Uterus (tissue), 4 donors: ENCODE results near the gene VPS33A. TPM values are rescaled to one million over a fixed set of nuclear protein-coding genes. Genes with fewer than 3 reads are reported as not detected.

Experiments used
- DNase-seq, 2 donors: peaks; one replicate each; pipeline ENCODE4 v3.0.0-alpha.2; 2019 to 2020
- H3K27ac ChIP-seq, 2 donors: fragments of 200-600 bp; sonication (generic); 1 replicate in 1 of 2; 2 replicates in 1 of 2; pipeline ENCODE4 v1.5.1; 2016 to 2018
- H3K27me3 ChIP-seq, 2 donors: fragments of 200-600 bp; sonication (generic); one replicate each; pipeline ENCODE4 v1.5.1; 2018 to 2019; ENCODE audit warnings: control low read depth in 1 of 2
- H3K36me3 ChIP-seq, 2 donors: fragments of 200-600 bp; sonication (generic); one replicate each; pipeline ENCODE4 v1.5.1; 2019; ENCODE audit warnings: control low read depth in 1 of 2
- H3K4me1 ChIP-seq, 2 donors: fragments of 200-600 bp; sonication (generic); one replicate each; pipeline ENCODE4 v1.5.1; 2018 to 2019; ENCODE audit warnings: control low read depth in 1 of 2
- H3K4me3 ChIP-seq, 2 donors: fragments of 200-600 bp; sonication (generic); 1 replicate in 1 of 2; 2 replicates in 1 of 2; pipeline ENCODE4 v1.5.1; 2018 to 2019; ENCODE audit warnings: mild to moderate bottlenecking in 1 of 2
- H3K9me3 ChIP-seq, 2 donors: fragments of 200-600 bp; sonication (generic); one replicate each; pipeline ENCODE4 v1.5.1; 2019; ENCODE audit warnings: control low read depth in 1 of 2
- CTCF ChIP-seq, 4 experiments: fragments of 200-600 bp in 2 of 4; fragments of 450-650 bp in 2 of 4; sonication (generic) in 2 of 4; IDR thresholded peaks; one replicate each; pipeline ENCODE4 v1.5.1; 2016 to 2019; ENCODE audit warnings: antibody characterized with exemption in 4 of 4, mild to moderate bottlenecking in 2 of 4, moderate library complexity in 1 of 4
- POLR2A ChIP-seq, 2 donors: fragments of 450-650 bp; IDR thresholded peaks; one replicate each; pipeline ENCODE4 v1.6.1; 2016; ENCODE audit warnings: antibody characterized with exemption in 2 of 2, mild to moderate bottlenecking in 1 of 2, moderate library complexity in 1 of 2
- intact Hi-C: fragments of 100-400 bp; cut with DNase I; formaldehyde crosslinking; loops from one replicate; pipeline ENCODE4 v1.15.1; 2023; ENCODE audit warnings: low total_unique reads
- small RNA-seq: library from RNA; depleted of rRNA; stranded (forward); fragments of <200 nt; gene quantifications from one replicate; pipeline ENCODE3, GENCODE V24; 2016
- total RNA-seq, 4 donors: library from RNA; depleted of rRNA in 3 of 4; stranded (reverse); fragments of >200 nt in 3 of 4; gene quantifications; one replicate each; pipeline versions ENCODE4 v1.1.0 to v1.2.4, GENCODE V29; 2014 to 2023
- donor health status: DM: yes; HTN: yes; CAD: no.

Gene VPS33A
- total RNA-seq, 4 donors from 2014 or later: 3.3 to 20.8 (median 12.9) TPM

DNA sequence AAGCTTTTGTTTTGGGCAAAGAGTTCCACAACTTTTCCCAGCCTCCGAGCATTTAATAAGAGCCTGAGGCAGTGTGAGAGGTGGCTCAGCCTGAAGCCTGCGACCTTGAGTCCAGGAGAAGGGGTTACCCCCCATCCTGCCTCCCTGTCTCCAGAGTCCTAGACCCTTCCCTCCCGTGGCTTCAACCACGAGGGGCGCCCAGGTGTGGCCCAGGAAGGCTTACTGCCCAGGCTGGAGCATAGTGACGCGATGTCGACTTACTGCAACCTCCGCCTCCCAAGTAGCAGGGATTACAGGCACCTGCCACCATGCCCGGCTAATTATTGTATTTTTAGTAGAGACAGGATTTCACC is 82.7 kb downstream of the VPS33A start:
- Histone ChIP-seq H3K4me3 (peak overlapping the region in 1 of 2 donors; percentile 34), H3K27me3 (no peaks in the 10 kb centered on the region), H3K9me3 (no peaks in the 10 kb centered on the region), H3K27ac (no peak overlapping the region), H3K4me1 (no peaks in the 10 kb centered on the region), H3K36me3 (no peaks in the 10 kb centered on the region)
- intact Hi-C loops: no loop called here
- no peak for DNase-seq
- no peak for TF ChIP-seq POLR2A (IDR thresholded peaks at IDR 0.05)
- no peak for TF ChIP-seq CTCF (IDR thresholded peaks at IDR 0.05)

- H3K4me3 ChIP-seq: peak within 1 kb of the TSS; percentile 8 to 34
- intact Hi-C loops: no loop called here
- H3K9me3 ChIP-seq: no peaks in the 10 kb centered on the region
- TF ChIP-seq POLR2A (IDR thresholded peaks at IDR 0.05): no peak
- no peak for TF ChIP-seq CTCF (IDR thresholded peaks at IDR 0.05)
- no peaks in the 10 kb centered on the region for H3K36me3 ChIP-seq
- no peaks in the 10 kb centered on the region for H3K4me1 ChIP-seq
- H3K27me3 ChIP-seq: no peaks in the 10 kb centered on the region
- H3K27ac ChIP-seq: no peak within 1 kb of the TSS
- no peak for DNase-seq
Observed at GRCh38 chr12:122182887-122183587, 83.3 kb downstream of the VPS33A start, which contains the start of gene LRRC43. LRRC43 (plus strand) TSS chr12:122183123; CDS start chr12:122183145, 22 bp downstream.

Small RNA genes within 50 kb of the gene (small RNA-seq; reads per million reads assigned to genes)
- gene DIABLO: not detected

Other genes with a start within 250 kb of the VPS33A start
- gene BCL7A, start 244.6 kb downstream of the VPS33A start, total RNA-seq: 10 to 100 TPM in 1 of 4 donors, 1 to 10 TPM in 1, under 1 TPM in 2; 0.26 to 12.2 (median 4.2) TPM
- gene MLXIP, start 187.7 kb downstream of the VPS33A start, total RNA-seq: 10 to 100 TPM; 21.5 to 88.7 (median 24.7) TPM
- gene IL31, start 92.3 kb downstream of the VPS33A start, total RNA-seq: not detected
- gene LRRC43, start 83.4 kb downstream of the VPS33A start, total RNA-seq: 1 to 10 TPM in 2 of 4 donors, not detected in 2; 2.4 to 3.3 TPM
- gene B3GNT4, start 62.8 kb downstream of the VPS33A start, total RNA-seq: under 1 TPM in 1 of 4 donors, not detected in 3; 0.14 TPM
- gene DIABLO, start 40.4 kb downstream of the VPS33A start, total RNA-seq: 10 to 100 TPM; 46.2 to 68.9 (median 53.9) TPM
- 100 to 1,000 TPM in 2 of 4 donors, 10 to 100 TPM in 2; 48.2 to 134 (median 96.8) TPM for gene CLIP1, start 156.2 kb upstream of the VPS33A start, total RNA-seq
- gene ZCCHC8, start 234.4 kb upstream of the VPS33A start, total RNA-seq: 10 to 100 TPM; 13.5 to 43.3 (median 25.8) TPM